A673 (cell line): ENCODE results near the gene POLG.

ENCODE experiments used
- EZH2 ChIP-seq: fragments of 200-600 bp; sonication (generic); IDR thresholded peaks from 2 replicates; pipeline ENCODE4 v1.6.1; 2017; ENCODE audit warnings: borderline replicate concordance, low read depth, mild to moderate bottlenecking, mixed read lengths, antibody characterized with exemption, low read length; ENCODE audit not compliant: poor library complexity, severe bottlenecking
- TF ChIP-seq, protein P1 (sequence below): fragments of 300-800, 200-600 bp; sonication (generic); conservative IDR thresholded peaks from 2 replicates; pipeline ENCODE4 v1.5.1; 2017; ENCODE audit warnings: low read depth, mild to moderate bottlenecking, antibody characterized with exemption, low read length, moderate library complexity, mixed read lengths

DNA sequence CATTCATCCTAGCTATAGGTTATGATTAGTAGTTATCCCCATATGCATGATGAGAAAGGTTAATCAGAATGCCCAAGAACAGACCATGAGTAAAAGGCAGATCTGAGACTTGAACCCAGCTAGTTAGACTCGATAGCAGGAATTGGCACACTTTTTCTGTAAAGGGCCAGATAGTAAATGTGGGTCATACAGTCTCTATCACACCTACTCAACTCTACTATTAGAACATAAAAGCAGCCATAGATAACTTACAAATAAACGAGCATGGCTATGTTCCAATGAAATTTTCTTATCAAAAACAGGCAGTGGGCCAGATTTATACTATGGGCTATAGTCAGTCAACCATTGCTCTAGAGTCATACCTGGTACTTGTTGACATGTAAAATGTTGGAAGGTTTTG is 24.6 kb downstream of the POLG start:
- TF ChIP-seq, protein P1, sequence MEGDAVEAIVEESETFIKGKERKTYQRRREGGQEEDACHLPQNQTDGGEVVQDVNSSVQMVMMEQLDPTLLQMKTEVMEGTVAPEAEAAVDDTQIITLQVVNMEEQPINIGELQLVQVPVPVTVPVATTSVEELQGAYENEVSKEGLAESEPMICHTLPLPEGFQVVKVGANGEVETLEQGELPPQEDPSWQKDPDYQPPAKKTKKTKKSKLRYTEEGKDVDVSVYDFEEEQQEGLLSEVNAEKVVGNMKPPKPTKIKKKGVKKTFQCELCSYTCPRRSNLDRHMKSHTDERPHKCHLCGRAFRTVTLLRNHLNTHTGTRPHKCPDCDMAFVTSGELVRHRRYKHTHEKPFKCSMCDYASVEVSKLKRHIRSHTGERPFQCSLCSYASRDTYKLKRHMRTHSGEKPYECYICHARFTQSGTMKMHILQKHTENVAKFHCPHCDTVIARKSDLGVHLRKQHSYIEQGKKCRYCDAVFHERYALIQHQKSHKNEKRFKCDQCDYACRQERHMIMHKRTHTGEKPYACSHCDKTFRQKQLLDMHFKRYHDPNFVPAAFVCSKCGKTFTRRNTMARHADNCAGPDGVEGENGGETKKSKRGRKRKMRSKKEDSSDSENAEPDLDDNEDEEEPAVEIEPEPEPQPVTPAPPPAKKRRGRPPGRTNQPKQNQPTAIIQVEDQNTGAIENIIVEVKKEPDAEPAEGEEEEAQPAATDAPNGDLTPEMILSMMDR, result no peak
- TF ChIP-seq EZH2, result no peak
